ENCODE measurements around the gene NEU2. TPM values are rescaled to one million over a fixed set of nuclear protein-coding genes. Genes with fewer than 3 reads are reported as not detected.
"Not testable (repeated sequence)": the region's sequence is repeated elsewhere in the genome, so short reads cannot be mapped to it uniquely, and the experiment has no call there.

NEU2 gene
- total RNA-seq, 2 experiments from 2014 or later = not detected

DNA sequence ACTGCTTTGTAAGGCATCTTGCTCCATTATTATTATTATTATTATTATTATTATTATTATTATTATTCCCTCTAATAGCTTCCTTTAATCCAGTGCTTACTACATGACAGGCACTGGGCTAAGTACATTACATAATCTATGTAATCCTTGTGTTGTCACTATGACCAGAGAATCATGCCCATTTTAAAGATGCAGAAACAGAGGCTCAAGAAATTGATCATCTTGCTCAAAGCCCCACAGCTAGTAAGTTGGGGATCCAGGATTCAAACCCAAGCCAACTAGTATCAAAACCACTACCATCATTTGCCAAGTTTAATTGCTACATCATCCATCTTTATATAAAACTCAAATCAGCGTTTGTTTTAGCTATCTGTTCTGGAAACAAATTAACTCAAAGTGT lies 18.8 kb upstream of the NEU2 start:
- no peak for DNase-seq
- no peak for ATAC-seq
- H3K4me1 Mint-ChIP-seq (ENCODE audit: low read depth) = no peaks in the 10 kb centered on the region
- H3K27ac Mint-ChIP-seq = no peak overlapping the region
- no peaks in the 10 kb centered on the region for H3K9me3 Mint-ChIP-seq
- intact Hi-C loops (cut with micrococcal nuclease) = no loop called here
- ChIA-PET CTCF (no interaction called here), POLR2A (no interaction called here)
- TF ChIP-seq, protein P1, sequence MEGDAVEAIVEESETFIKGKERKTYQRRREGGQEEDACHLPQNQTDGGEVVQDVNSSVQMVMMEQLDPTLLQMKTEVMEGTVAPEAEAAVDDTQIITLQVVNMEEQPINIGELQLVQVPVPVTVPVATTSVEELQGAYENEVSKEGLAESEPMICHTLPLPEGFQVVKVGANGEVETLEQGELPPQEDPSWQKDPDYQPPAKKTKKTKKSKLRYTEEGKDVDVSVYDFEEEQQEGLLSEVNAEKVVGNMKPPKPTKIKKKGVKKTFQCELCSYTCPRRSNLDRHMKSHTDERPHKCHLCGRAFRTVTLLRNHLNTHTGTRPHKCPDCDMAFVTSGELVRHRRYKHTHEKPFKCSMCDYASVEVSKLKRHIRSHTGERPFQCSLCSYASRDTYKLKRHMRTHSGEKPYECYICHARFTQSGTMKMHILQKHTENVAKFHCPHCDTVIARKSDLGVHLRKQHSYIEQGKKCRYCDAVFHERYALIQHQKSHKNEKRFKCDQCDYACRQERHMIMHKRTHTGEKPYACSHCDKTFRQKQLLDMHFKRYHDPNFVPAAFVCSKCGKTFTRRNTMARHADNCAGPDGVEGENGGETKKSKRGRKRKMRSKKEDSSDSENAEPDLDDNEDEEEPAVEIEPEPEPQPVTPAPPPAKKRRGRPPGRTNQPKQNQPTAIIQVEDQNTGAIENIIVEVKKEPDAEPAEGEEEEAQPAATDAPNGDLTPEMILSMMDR (IDR thresholded peaks at IDR 0.05) = no peak
- H3K4me3 Mint-ChIP-seq = no peak overlapping the region
- H3K27me3 Mint-ChIP-seq = no peaks in the 10 kb centered on the region
- H3K36me3 Mint-ChIP-seq (ENCODE audit: low read depth) = no peaks in the 10 kb centered on the region

DNA sequence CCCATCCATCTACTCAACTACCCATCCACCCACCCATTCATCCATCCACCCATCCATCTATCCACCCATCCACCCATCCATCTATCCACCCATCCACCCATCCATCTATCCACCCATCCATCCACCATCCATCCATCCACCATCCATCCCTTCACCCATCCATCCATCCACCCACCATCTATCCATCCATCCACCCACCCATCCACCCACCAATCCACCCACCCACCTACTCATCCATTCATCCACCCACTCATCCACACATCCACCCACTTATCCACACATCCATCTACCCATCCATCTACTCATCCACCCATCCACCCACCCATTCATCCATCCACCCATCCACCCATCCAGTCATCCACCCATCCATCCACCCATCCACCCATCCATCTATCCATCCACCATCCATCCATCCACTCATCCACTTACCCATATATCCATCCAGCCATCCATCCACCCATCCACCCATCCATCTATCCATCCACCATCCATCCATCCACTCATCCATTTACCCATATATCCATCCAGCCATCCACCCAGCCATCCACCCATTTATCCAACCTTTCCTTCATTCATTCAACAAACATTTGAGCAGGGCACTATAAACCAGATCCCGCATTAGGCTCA lies 17.3 kb upstream of the NEU2 start:
- CTCF ChIA-PET = no interaction called here
- Mint-ChIP-seq H3K4me1 (ENCODE audit: low read depth) (no peaks in the 10 kb centered on the region), H3K27ac (no peak overlapping the region), H3K36me3 (ENCODE audit: low read depth) (no peaks in the 10 kb centered on the region), H3K9me3 (no peaks in the 10 kb centered on the region), H3K27me3 (no peaks in the 10 kb centered on the region), H3K4me3 (no peak overlapping the region)
- POLR2A ChIA-PET = no interaction called here
- TF ChIP-seq, protein P1 (IDR thresholded peaks at IDR 0.05) = no peak
- DNase-seq (no peak), ATAC-seq (no peak)
- intact Hi-C loops (cut with micrococcal nuclease) = no loop called here

DNA sequence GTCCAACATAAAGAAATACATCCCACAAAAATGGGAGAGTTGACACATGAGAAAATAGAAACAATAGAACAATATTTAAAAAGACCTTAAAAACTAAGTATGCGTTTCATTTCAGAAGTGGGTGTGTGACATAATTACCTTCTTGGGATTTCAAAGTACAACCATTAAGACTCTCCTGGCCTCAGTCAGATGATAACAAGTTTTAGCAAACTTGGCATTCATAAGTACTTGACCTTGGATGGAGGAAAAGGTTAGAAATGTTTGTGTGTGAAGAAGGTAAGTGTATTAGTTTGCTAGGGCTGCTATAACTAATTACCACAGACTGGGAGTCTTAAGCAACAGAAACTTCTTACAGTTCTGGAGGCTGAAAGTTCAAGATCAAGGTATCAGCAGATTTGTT lies 14.5 kb upstream of the NEU2 start:
- Mint-ChIP-seq H3K9me3 (no peaks in the 10 kb centered on the region), H3K27me3 (no peaks in the 10 kb centered on the region), H3K27ac (no peak overlapping the region), H3K4me1 (ENCODE audit: low read depth) (no peaks in the 10 kb centered on the region), H3K36me3 (ENCODE audit: low read depth) (no peaks in the 10 kb centered on the region), H3K4me3 (no peak overlapping the region)
- POLR2A ChIA-PET = no interaction called here
- intact Hi-C loops (cut with micrococcal nuclease) = no loop called here
- ATAC-seq (no peak), DNase-seq (no peak)
- CTCF ChIA-PET = interaction anchor here (1.5 to 2.4 kb wide), 2 partner anchors 11 to 36 kb away, joined by 4 to 8 read pairs; no protein-coding TSS in a partner anchor
- TF ChIP-seq, protein P1 (IDR thresholded peaks at IDR 0.05) = no peak

DNA sequence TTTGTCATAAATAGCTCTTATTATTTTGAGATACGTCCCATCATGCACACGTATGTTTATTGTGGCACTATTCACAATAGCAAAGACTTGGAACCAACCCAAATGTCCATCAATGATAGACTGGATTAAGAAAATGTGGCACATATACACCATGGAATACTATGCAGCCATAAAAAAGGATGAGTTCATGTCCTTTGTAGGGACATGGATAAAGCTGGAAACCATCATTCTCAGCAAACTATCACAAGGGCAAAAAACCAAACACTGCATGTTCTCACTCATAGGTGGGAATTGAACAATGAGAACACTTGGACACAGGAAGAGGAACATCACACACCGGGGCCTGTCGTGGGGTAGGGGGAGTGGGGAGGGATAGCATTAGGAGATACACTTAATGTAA lies 12.9 kb upstream of the NEU2 start:
- H3K9me3 Mint-ChIP-seq; H3K27ac Mint-ChIP-seq; H3K27me3 Mint-ChIP-seq; H3K36me3 Mint-ChIP-seq (ENCODE audit: low read depth); POLR2A ChIA-PET; H3K4me1 Mint-ChIP-seq (ENCODE audit: low read depth); DNase-seq; ATAC-seq; H3K4me3 Mint-ChIP-seq; intact Hi-C loops (cut with micrococcal nuclease): not testable (repeated sequence)
- CTCF ChIA-PET = interaction anchor here (1.5 kb wide), 1 partner anchor 9 kb away, joined by 4 read pairs; no protein-coding TSS in a partner anchor

DNA sequence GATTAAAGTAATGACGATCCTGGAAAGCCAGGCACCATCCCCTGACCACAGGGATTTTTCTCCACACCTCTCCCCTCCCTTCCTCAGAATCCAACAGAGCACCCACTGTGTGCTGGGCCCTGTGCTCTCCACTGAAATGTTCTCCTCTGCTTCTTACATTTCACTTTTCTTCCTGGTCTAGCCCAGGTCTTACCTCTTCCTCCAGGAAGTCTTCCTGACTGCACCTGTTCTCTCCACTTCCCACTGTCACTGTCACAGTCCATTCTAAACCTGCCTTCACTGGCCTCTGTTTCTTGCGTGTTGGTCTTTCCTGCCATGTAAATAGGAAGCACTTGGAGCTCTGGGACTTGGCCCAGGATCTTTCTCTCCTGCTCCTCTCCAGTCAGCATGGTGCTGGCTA lies 12.0 kb upstream of the NEU2 start:
- no peak overlapping the region for H3K27ac Mint-ChIP-seq
- DNase-seq = no peak
- no peaks in the 10 kb centered on the region for H3K9me3 Mint-ChIP-seq
- no peaks in the 10 kb centered on the region for H3K27me3 Mint-ChIP-seq
- no peaks in the 10 kb centered on the region for H3K36me3 Mint-ChIP-seq (ENCODE audit: low read depth)
- H3K4me1 Mint-ChIP-seq (ENCODE audit: low read depth) = no peaks in the 10 kb centered on the region
- ChIA-PET POLR2A (no interaction called here), CTCF (no interaction called here)
- TF ChIP-seq, protein P1 (IDR thresholded peaks at IDR 0.05) = no peak
- no peak for ATAC-seq
- H3K4me3 Mint-ChIP-seq = no peak overlapping the region
- intact Hi-C loops (cut with micrococcal nuclease) = no loop called here

Measured in activated CD8-positive, alpha-beta T cell treated with anti-CD3 and anti-CD28 coated beads for 36 hours (primary cell).